Endothelial cell of umbilical vein (primary cell): ENCODE results near the gene RCOR1.

ENCODE experiments used
- EZH2 ChIP-seq: IDR thresholded peaks from 2 replicates; pipeline ENCODE4 v1.6.1; 2012; ENCODE audit warnings: borderline replicate concordance, low read depth, mild to moderate bottlenecking, moderate library complexity, low read length, inconsistent platforms; ENCODE audit not compliant: severe bottlenecking
- FOS ChIP-seq: IDR thresholded peaks from 2 replicates; pipeline ENCODE4 v1.6.1; 2011; ENCODE audit warnings: mild to moderate bottlenecking, low read length, moderate library complexity, borderline replicate concordance; ENCODE audit not compliant: insufficient read depth
- GATA2 ChIP-seq: IDR thresholded peaks from 2 replicates; pipeline ENCODE4 v1.7.0; 2011; ENCODE audit warnings: low read depth, mild to moderate bottlenecking, moderate library complexity, mixed read lengths, low read length; ENCODE audit not compliant: insufficient read length, insufficient read depth
- JUN ChIP-seq: IDR thresholded peaks from 2 replicates; pipeline ENCODE4 v1.6.1; 2011; ENCODE audit warnings: borderline replicate concordance, low read depth; ENCODE audit not compliant: insufficient read length, insufficient read depth
- MYC ChIP-seq: IDR thresholded peaks from one replicate; pipeline ENCODE4 v1.6.1; 2011; ENCODE audit warnings: mild to moderate bottlenecking, low read depth, low read length
- POLR2A ChIP-seq: IDR thresholded peaks from 2 replicates; pipeline ENCODE4 v1.6.1; 2012; ENCODE audit warnings: low read depth, mild to moderate bottlenecking, control low read depth, low read length
- POLR2AphosphoS5 ChIP-seq: IDR thresholded peaks from 2 replicates; pipeline ENCODE4 v1.6.1; 2012; ENCODE audit warnings: low read depth, mild to moderate bottlenecking, control low read depth, low read length, moderate library complexity; ENCODE audit not compliant: insufficient read depth
- TF ChIP-seq, protein P1 (sequence below), 2 donors: IDR thresholded peaks; 1 replicate in 1 of 2; 2 replicates in 1 of 2; pipeline ENCODE4 v1.5.1; 2011; ENCODE audit warnings: low read length in 2 of 2, mild to moderate bottlenecking in 2 of 2, moderate library complexity in 2 of 2, control low read depth in 1 of 2, inconsistent platforms in 1 of 2, low read depth in 1 of 2; ENCODE audit not compliant: insufficient read depth in 1 of 2; ENCODE audit errors: extremely low read depth in 1 of 2
- TF ChIP-seq, protein P2 (sequence below): IDR thresholded peaks from 2 replicates; pipeline ENCODE4 v1.6.1; 2011; ENCODE audit not compliant: insufficient read depth, insufficient read length

DNA sequence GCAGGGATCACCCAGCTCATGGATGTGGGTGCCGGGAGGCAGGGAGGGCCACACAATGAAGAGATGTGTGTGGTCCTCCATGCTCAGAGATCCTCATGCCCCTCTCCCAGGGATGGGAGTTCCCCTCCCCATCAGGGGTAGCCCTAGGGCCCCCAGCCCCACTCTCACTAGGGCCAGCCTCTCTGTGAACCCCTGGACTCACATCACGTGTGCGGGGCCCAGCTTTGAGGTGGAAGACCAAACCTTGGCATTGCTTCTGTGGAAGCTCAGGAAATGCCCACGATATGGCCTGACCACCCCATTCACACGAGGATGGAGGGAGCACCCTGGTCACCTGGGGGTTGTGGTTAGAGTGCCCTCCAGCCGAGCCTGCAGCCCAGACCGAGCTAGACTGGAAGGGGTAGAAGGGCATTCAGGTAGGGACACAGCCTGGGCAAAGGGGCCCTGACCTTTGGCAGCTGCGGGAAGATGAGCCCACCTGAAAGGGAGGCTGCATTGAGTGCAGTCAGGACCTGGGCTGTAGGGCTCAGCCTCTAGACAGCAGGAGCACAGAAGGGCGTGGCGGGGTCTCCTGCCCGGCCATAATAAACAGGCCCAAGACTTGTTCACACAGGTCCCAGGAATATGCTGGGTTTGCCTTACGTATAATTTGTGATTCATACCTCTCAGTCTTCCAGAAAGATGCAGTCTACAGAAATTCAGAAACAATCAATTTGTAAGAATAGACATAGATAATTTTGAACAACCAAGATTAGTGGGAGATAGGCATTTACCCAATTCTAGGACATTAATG, 34.8 kb upstream of the RCOR1 start:
- TF ChIP-seq POLR2A, result no peak
- no peak for TF ChIP-seq POLR2AphosphoS5
- no peak for TF ChIP-seq EZH2
- TF ChIP-seq, protein P1, sequence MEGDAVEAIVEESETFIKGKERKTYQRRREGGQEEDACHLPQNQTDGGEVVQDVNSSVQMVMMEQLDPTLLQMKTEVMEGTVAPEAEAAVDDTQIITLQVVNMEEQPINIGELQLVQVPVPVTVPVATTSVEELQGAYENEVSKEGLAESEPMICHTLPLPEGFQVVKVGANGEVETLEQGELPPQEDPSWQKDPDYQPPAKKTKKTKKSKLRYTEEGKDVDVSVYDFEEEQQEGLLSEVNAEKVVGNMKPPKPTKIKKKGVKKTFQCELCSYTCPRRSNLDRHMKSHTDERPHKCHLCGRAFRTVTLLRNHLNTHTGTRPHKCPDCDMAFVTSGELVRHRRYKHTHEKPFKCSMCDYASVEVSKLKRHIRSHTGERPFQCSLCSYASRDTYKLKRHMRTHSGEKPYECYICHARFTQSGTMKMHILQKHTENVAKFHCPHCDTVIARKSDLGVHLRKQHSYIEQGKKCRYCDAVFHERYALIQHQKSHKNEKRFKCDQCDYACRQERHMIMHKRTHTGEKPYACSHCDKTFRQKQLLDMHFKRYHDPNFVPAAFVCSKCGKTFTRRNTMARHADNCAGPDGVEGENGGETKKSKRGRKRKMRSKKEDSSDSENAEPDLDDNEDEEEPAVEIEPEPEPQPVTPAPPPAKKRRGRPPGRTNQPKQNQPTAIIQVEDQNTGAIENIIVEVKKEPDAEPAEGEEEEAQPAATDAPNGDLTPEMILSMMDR (IDR thresholded peaks at IDR 0.05; ENCODE audit: extremely low read depth in 1 of 2, insufficient read depth in 1 of 2, low read depth in 1 of 2, low read length in 2 of 2), result no peak
- TF ChIP-seq, protein P2, sequence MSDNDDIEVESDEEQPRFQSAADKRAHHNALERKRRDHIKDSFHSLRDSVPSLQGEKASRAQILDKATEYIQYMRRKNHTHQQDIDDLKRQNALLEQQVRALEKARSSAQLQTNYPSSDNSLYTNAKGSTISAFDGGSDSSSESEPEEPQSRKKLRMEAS, result no peak
- no peak for TF ChIP-seq JUN
- no peak for TF ChIP-seq FOS
- no peak for TF ChIP-seq GATA2
- no peak for TF ChIP-seq MYC
